B cell (primary cell): Measurements from ENCODE around the gene TMEM143. TPM values are rescaled to one million over a fixed set of nuclear protein-coding genes. Genes with fewer than 3 reads are reported as not detected.

Experiments used
- ATAC-seq: fragments of 200-7000 bp; cut with Tn5 transposase; one replicate; pipeline ENCODE4 v1.10.0; 2021; ENCODE audit warnings: low read depth, mild to moderate bottlenecking, moderate number of reproducible peaks, moderate library complexity
- CTCF ChIA-PET: fragments of 350-600 bp; sonication (Branson Sonifier 250); formaldehyde crosslinking; loops from one replicate; lab custom pipeline; 2021; ENCODE audit warnings: antibody characterized with exemption, inconsistent platforms; lab: Charles Lee
- POLR2A ChIA-PET: fragments of 350-600 bp; sonication (Branson Sonifier 250); formaldehyde crosslinking; loops from one replicate; lab custom pipeline; 2021; ENCODE audit warnings: antibody characterized with exemption; lab: Charles Lee
- DNase-seq: peaks from one replicate; pipeline ENCODE4 v3.0.0; 2013
- H2AFZ ChIP-seq: 2 replicates; pipeline ENCODE4 v1.6.1; 2012; ENCODE audit warnings: mild to moderate bottlenecking, low read depth, low read length; ENCODE audit not compliant: insufficient read depth, poor library complexity, severe bottlenecking
- H3K27ac ChIP-seq, 2 donors: 1 replicate in 1 of 2; 2 replicates in 1 of 2; pipeline ENCODE4 v1.5.1; 2012 to 2013; ENCODE audit warnings: low read length in 2 of 2, mild to moderate bottlenecking in 2 of 2, moderate library complexity in 1 of 2
- H3K27me3 ChIP-seq, 4 experiments: fragments of 200-600 bp in 1 of 4; sonication (generic) in 1 of 4; replicated peaks in 1 of 4; 1 replicate in 2 of 4; 2 replicates in 2 of 4; pipeline versions ENCODE4 v1.6.1 to v1.7.0; 2013 to 2016; ENCODE audit warnings: low read length in 3 of 4, mild to moderate bottlenecking in 2 of 4, mixed read lengths in 1 of 4, moderate library complexity in 1 of 4; ENCODE audit not compliant: insufficient read depth in 4 of 4, control insufficient read depth in 3 of 4; ENCODE audit errors: control extremely low read depth in 1 of 4
- H3K36me3 ChIP-seq, 2 experiments: replicated peaks in 1 of 2; 1 replicate in 1 of 2; 2 replicates in 1 of 2; pipeline versions ENCODE4 v1.6.1 to v1.7.1; 2013; ENCODE audit warnings: low read length in 1 of 2; ENCODE audit not compliant: insufficient read depth in 2 of 2, control insufficient read depth in 1 of 2; ENCODE audit errors: control extremely low read depth in 1 of 2, extremely low read depth in 1 of 2
- H3K4me1 ChIP-seq, 2 donors: fragments of 200-600 bp in 1 of 2; sonication (generic) in 1 of 2; 1 replicate in 1 of 2; 2 replicates in 1 of 2; pipeline versions ENCODE4 v1.5.1 to v1.6.1; 2013 to 2017; ENCODE audit warnings: low read length in 2 of 2; ENCODE audit not compliant: control insufficient read depth in 2 of 2, insufficient read depth in 2 of 2
- H3K4me2 ChIP-seq: replicated peaks from 2 replicates; pipeline ENCODE3; 2012; ENCODE audit warnings: mild to moderate bottlenecking, low read depth, low read length; ENCODE audit not compliant: poor library complexity, severe bottlenecking
- H3K4me3 ChIP-seq, 5 experiments: fragments of 200-600 bp in 1 of 5; sonication (generic) in 1 of 5; 1 replicate in 3 of 5; 2 replicates in 2 of 5; pipeline versions ENCODE4 v1.5.1 to v1.7.0; 2011 to 2016; ENCODE audit warnings: low read length in 4 of 5, mild to moderate bottlenecking in 4 of 5, low read depth in 2 of 5, control low read depth in 1 of 5, moderate library complexity in 1 of 5; ENCODE audit not compliant: insufficient read depth in 1 of 5; ENCODE audit errors: control extremely low read depth in 1 of 5, extremely low read depth in 1 of 5
- H3K79me2 ChIP-seq: fragments of 200-600 bp; sonication (generic); one replicate; pipeline ENCODE4 v1.6.0; 2016; ENCODE audit warnings: low read length; ENCODE audit not compliant: control insufficient read depth, insufficient read depth
- H3K9ac ChIP-seq: fragments of 200-600 bp; sonication (generic); 2 replicates; pipeline ENCODE4 v1.6.1; 2017; ENCODE audit warnings: mild to moderate bottlenecking, low read length, moderate library complexity
- H3K9me3 ChIP-seq, 3 donors: one replicate each; pipeline versions ENCODE4 v1.6.1 to v1.7.1; 2013; ENCODE audit warnings: low read length in 2 of 3; ENCODE audit not compliant: control insufficient read depth in 2 of 3, insufficient read depth in 1 of 3; ENCODE audit errors: control extremely low read depth in 1 of 3
- H4K20me1 ChIP-seq: 2 replicates; pipeline ENCODE4 v1.6.0; 2012; ENCODE audit warnings: mild to moderate bottlenecking, low read length; ENCODE audit not compliant: insufficient read depth, control insufficient read depth, poor library complexity, severe bottlenecking
- H3K27ac Mint-ChIP-seq: one replicate; pipeline ENCODE4 v1.8.0; 2021; ENCODE audit warnings: mixed read lengths
- H3K27me3 Mint-ChIP-seq: one replicate; pipeline ENCODE4 v1.8.0; 2021; ENCODE audit warnings: mixed read lengths
- H3K4me1 Mint-ChIP-seq: one replicate; pipeline ENCODE4 v1.8.0; 2021; ENCODE audit warnings: mixed read lengths
- H3K4me3 Mint-ChIP-seq: one replicate; pipeline ENCODE4 v1.8.0; 2021; ENCODE audit warnings: mixed read lengths
- H3K9me3 Mint-ChIP-seq: one replicate; pipeline ENCODE4 v1.8.0; 2022; ENCODE audit warnings: mixed read lengths; ENCODE audit not compliant: insufficient read depth
- CTCF ChIP-seq: fragments of 200-600 bp; IDR thresholded peaks from one replicate; pipeline ENCODE4 v1.8.0; 2022; ENCODE audit warnings: antibody characterized with exemption, mild to moderate bottlenecking
- EZH2 ChIP-seq: IDR thresholded peaks from 2 replicates; pipeline ENCODE4 v1.6.1; 2012; ENCODE audit warnings: borderline replicate concordance, low read depth, mild to moderate bottlenecking, moderate library complexity, low read length; ENCODE audit not compliant: insufficient read depth, poor library complexity, severe bottlenecking
- WGBS: methylation state at CpG from one replicate; pipeline ENCODE4 v1.1.5; 2013; ENCODE audit warnings: missing lambda C conversion rate; ENCODE audit not compliant: insufficient coverage; 5-methylcytosine and 5-hydroxymethylcytosine counted together
- intact Hi-C: fragments of 100-400 bp; cut with micrococcal nuclease; formaldehyde crosslinking; loops from one replicate; pipeline ENCODE4 v1.10.0; 2022
- polyA plus RNA-seq: library from polyadenylated mRNA; depleted of rRNA; stranded (reverse); fragments of >200 nt; gene quantifications from 2 replicates; pipeline ENCODE4 v1.2.3, GENCODE V29; 2012
- total RNA-seq, 2 donors: library from RNA; stranded (reverse); fragments of 120-200 nt in 1 of 2; gene quantifications; 1 replicate in 1 of 2; 2 replicates in 1 of 2; pipeline versions ENCODE4 v1.2.3 to v1.2.4, GENCODE V29; 2013 to 2022

The TMEM143 gene
- total and polyA plus RNA-seq, 2 donors (not counting 1 experiment from before 2014, with no cell fraction given) = 30.0 to 34.3 TPM

- H3K79me2 ChIP-seq = peaks cover 54% of the 10 kb centered on the region
- 0% methylated on average over 21 of the region's 22 CpGs for WGBS
- ATAC-seq = peak; percentile 11
- intact Hi-C loops = loop anchor here (5.0 kb wide), 1 partner anchor 312 kb away; the partner anchor contains the start of gene DBP
- H3K27me3 ChIP-seq = no peaks in the 10 kb centered on the region
- peak; percentile 88 for DNase-seq
- H3K4me1 ChIP-seq = peaks cover 72 to 89% of the 10 kb centered on the region in 2 donors
- H3K27me3 Mint-ChIP-seq = no peaks in the 10 kb centered on the region
- no peaks in the 10 kb centered on the region for H3K9me3 Mint-ChIP-seq
- peaks cover 74% of the 10 kb centered on the region for H3K4me1 Mint-ChIP-seq
- peak within 1 kb of the TSS; percentile 97 for H3K27ac Mint-ChIP-seq
- ChIA-PET POLR2A (interaction anchor here (0.6 to 9.7 kb wide), 3 partner anchors 7 to 38 kb away, joined by 6 to 180 read pairs (median 8); partner anchors contain the start of genes SYNGR4 and TMEM143), CTCF (interaction anchor here (0.8 to 13.8 kb wide), 2 partner anchors 8 to 68 kb away, joined by 7 to 345 read pairs; no protein-coding TSS in a partner anchor)
- peak within 1 kb of the TSS; percentile 11 for H2AFZ ChIP-seq
- peak within 1 kb of the TSS; percentile 94 to 99 (median 98) for H3K4me3 ChIP-seq
- peak within 1 kb of the TSS; percentile 94 for H3K4me2 ChIP-seq
- TF ChIP-seq EZH2 (no peak), CTCF (no peak)
- H4K20me1 ChIP-seq = peaks cover 41% of the 10 kb centered on the region
- peak within 1 kb of the TSS; percentile 95 for H3K27ac ChIP-seq
- H3K4me3 Mint-ChIP-seq = peak within 1 kb of the TSS; percentile 96
- H3K36me3 ChIP-seq = peaks cover 0 to 32% of the 10 kb centered on the region in 2 experiments
- H3K9me3 ChIP-seq = peaks cover 0 to 7% (median 2%) of the 10 kb centered on the region in 3 donors
- H3K9ac ChIP-seq = peak within 1 kb of the TSS; percentile 98
These were observed 38.4 kb downstream of the TMEM143 start, which contains the start of gene EMP3 for GRCh38 chr19:48325265-48325910. Gene EMP3, plus strand, starts transcription at chr19:48325552. Its CDS starts 1,293 bp downstream, at chr19:48326845.
